GM12872 (cell line): ENCODE measurements around the gene VMP1.

Source experiments
- TF ChIP-seq, protein P1 (sequence below): IDR thresholded peaks from 3 replicates; pipeline ENCODE4 v1.5.1; 2011; ENCODE audit warnings: low read depth, mild to moderate bottlenecking, low read length, moderate library complexity; ENCODE audit not compliant: insufficient read depth

VMP1 gene

DNA sequence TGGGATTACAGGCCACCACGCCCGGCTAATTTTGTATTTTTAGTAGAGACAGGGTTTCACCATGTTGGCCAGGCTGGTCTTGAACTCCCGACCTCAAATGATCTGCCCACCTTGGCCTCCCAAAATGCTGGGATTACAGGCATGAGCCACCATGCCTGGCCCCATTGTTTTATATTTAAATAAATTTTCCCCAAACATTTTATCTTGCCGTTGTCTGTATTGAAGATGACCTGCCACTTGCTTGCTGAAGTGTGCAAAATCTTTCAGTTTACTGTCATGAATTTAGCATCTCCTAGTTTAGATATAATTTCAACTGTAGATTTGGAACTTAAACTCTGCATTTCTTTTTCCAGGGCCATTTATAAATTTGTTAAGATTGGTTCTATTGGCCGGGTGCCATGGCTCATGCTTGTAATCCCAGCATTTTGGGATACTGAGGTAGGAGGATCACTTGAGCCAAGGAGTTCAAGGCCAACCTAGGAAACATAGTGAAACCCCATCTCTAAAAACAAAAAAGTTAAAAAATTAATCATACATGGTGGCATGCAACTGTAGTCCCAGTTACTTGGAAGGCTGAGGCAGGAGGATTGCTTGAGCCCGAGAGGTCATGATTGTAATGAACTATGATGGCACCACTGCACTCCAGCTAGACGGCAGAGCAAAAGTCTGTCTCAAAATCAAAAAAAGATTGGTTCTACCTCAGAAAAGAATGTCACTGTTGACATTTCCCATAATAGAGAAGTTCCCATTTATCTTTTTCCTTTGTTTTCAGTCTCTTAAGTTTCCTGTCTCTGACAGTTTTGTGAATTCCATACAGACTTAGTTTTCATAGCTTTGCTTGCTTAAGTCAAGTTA, 84.4 kb downstream of the VMP1 start:
- TF ChIP-seq, protein P1, sequence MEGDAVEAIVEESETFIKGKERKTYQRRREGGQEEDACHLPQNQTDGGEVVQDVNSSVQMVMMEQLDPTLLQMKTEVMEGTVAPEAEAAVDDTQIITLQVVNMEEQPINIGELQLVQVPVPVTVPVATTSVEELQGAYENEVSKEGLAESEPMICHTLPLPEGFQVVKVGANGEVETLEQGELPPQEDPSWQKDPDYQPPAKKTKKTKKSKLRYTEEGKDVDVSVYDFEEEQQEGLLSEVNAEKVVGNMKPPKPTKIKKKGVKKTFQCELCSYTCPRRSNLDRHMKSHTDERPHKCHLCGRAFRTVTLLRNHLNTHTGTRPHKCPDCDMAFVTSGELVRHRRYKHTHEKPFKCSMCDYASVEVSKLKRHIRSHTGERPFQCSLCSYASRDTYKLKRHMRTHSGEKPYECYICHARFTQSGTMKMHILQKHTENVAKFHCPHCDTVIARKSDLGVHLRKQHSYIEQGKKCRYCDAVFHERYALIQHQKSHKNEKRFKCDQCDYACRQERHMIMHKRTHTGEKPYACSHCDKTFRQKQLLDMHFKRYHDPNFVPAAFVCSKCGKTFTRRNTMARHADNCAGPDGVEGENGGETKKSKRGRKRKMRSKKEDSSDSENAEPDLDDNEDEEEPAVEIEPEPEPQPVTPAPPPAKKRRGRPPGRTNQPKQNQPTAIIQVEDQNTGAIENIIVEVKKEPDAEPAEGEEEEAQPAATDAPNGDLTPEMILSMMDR, result no peak

DNA sequence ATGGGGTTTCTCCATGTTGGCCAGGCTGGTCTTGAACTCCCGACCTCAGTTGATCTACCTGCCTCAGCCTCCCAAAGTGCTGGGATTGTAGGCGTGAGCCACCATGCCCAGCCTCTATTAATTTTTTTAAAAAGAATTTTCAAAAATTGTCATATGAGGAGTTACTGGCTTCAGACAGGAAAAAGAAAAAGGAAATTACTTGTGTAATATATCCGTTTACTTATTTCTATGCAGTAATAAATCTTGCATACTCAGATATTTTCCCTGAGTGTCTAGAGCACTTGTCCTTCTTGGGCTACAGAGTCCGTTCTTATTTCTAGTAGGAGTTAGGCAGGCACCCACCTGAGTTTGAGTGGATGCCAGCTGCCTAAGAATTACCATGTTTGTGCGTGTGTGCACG, 85.8 kb downstream of the VMP1 start:
- TF ChIP-seq, protein P1, result no peak

DNA sequence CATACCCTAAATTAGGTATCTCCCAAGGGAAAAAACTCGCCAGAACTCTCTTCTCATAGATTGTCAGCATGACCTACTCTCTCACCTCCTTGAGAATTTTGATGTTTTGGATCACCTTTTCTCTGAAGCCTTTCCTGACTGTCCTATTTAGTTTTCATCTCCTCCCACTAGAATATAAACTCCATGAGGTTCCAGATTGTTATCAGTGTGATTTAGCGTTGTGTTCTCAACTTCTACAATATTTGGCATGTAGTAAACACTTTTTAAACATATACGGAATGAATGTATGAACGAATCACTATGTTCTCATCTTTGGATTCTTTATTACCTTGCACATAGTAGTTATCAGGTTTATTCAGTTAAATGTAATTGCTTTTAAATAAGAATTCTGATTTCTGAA, 88.7 kb downstream of the VMP1 start:
- TF ChIP-seq, protein P1, result no peak

DNA sequence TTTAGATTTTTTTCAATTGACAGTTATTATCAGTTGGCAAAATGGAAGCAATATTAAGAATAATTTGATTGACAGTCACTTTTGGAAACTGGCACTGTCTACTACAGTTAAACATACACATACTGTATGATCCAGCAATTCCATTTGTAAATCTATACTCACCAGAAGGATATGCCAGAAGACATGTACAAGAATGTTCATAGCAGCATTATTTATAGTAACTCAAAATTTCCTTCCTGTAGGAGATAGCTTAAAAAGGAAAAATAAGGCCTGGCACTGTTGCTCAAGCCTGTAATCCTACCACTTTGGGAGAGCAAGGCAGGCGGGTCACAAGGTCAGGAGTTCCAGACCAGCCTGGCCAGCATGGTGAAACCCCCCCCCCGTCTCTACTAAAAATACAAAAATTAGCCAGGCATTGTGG, 89.3 kb downstream of the VMP1 start:
- TF ChIP-seq, protein P1, result no peak

DNA sequence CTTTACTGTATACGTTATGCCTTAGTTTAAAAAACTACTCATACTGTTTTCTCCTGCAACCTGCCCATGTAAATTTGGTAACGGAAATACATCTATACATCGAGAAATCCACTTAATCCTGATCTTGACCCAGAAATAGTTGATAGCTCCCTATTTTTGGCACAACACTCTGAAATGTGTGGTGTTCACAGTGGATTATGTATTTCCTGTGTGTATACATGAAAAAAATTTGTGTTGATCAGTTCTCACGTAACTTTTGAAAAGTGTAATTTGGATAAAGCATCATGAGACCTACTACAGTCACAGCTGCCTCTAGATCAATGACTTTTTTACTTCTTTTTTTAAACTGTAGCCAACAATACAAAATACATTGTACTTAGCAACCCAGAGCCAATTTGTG, 90.7 kb downstream of the VMP1 start:
- TF ChIP-seq, protein P1, result no peak

DNA sequence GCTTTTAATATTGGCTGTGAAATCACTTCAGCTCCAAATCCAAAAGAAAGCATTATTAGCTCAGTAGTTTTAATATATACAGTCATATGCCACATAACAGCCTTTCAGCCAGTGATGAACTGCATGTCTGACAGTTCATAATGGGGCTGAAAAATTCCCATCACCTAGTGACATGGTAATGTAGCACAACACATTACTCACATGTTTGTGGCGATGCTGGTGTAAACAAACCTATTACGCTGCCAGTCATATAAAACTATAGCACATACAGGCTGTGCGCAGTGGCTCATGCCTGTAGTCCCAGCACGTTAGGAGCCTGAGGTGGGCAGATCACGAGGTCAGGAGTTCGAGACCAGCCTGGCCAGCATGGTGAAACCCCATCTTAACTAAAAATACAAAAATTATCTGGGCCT, 93.1 kb downstream of the VMP1 start:
- TF ChIP-seq, protein P1, result no peak

DNA sequence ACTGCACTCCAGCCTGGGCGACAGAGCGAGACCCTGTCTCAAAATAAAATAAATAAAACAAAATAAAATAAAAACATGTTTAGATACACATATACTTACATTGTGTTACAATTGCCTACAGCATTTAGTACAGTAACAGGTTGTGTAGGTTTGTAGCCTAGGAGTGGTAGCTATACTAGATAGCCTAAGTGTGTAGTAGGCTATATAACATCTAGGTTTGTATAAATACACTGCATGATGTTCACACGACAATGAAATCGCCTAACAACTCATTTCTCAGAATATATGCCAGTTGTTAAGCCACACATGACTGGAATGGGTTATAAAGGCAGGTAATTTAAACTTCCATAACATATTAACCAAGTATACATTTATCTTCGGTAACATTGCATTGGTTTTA, 94.7 kb downstream of the VMP1 start:
- TF ChIP-seq, protein P1, result no peak
